OCI-LY7 (cell line): ENCODE data around the gene CBLC. TPM values are rescaled to one million over a fixed set of nuclear protein-coding genes. Genes with fewer than 3 reads are reported as not detected.
A peak's percentile ranks its signal among the peaks of the same experiment; 100 is the strongest.

Source experiments
- BruUV-seq: library from RNA; stranded (reverse); fragments of 400-500 nt; replicated peaks from 2 replicates; lab custom pipeline; 2021; lab: Mats Ljungman, UMichigan
- CTCF ChIA-PET: fragments of 300-600 bp; sonication (Branson Sonifier 250); formaldehyde crosslinking; loops from one replicate; lab custom pipeline; 2022; ENCODE audit warnings: antibody characterized with exemption; ENCODE audit not compliant: unreplicated experiment; lab: Charles Lee
- POLR2A ChIA-PET: fragments of 300-600 bp; sonication (Branson Sonifier 250); formaldehyde crosslinking; loops from one replicate; lab custom pipeline; 2022; ENCODE audit warnings: antibody characterized with exemption; lab: Charles Lee
- DNase-seq: peaks from one replicate; pipeline ENCODE4 v3.0.0-alpha.2; 2015; ENCODE audit warnings: low spot score
- H2AFZ ChIP-seq: fragments of 200-600 bp; sonication (generic), shearing (Covaris generic); 2 replicates; pipeline ENCODE4 v1.6.1; 2014; ENCODE audit warnings: mild to moderate bottlenecking, antibody characterized with exemption, low read length, moderate library complexity
- H3K27ac ChIP-seq: fragments of 200-600 bp; sonication (generic); 2 replicates; pipeline ENCODE4 v1.5.1; 2014; ENCODE audit warnings: mixed run types, low read depth, mild to moderate bottlenecking, moderate library complexity, low read length, inconsistent platforms; ENCODE audit not compliant: poor library complexity, severe bottlenecking
- H3K36me3 ChIP-seq: fragments of 200-600 bp; sonication (generic); 2 replicates; pipeline ENCODE4 v1.6.1; 2014; ENCODE audit warnings: mild to moderate bottlenecking, antibody characterized with exemption, low read length, moderate library complexity, mixed read lengths; ENCODE audit not compliant: insufficient read depth
- H3K4me1 ChIP-seq: fragments of 200-600 bp; sonication (generic); 2 replicates; pipeline ENCODE4 v1.5.1; 2014; ENCODE audit warnings: mild to moderate bottlenecking, low read length; ENCODE audit not compliant: insufficient read depth, poor library complexity, severe bottlenecking
- H3K4me2 ChIP-seq: fragments of 200-600 bp; sonication (generic); 2 replicates; pipeline ENCODE4 v1.6.1; 2014; ENCODE audit warnings: mild to moderate bottlenecking, low read length
- H3K4me3 ChIP-seq: fragments of 200-600 bp; sonication (generic); 2 replicates; pipeline ENCODE4 v1.5.1; 2014; ENCODE audit warnings: mild to moderate bottlenecking, low read depth, low read length; ENCODE audit not compliant: poor library complexity, severe bottlenecking
- H3K79me2 ChIP-seq: fragments of 200-600 bp; sonication (generic); 2 replicates; pipeline ENCODE4 v1.6.1; 2016; ENCODE audit warnings: low read depth, mild to moderate bottlenecking, low read length, moderate library complexity, mixed read lengths; ENCODE audit not compliant: insufficient read depth
- H3K9me2 ChIP-seq: fragments of 200-600 bp; sonication (generic); 2 replicates; pipeline ENCODE4 v1.6.1; 2016; ENCODE audit warnings: mild to moderate bottlenecking, low read length, mixed read lengths; ENCODE audit not compliant: insufficient read depth
- H3K9me3 ChIP-seq: fragments of 200-600 bp; sonication (generic); 2 replicates; pipeline ENCODE4 v1.6.1; 2014; ENCODE audit warnings: mild to moderate bottlenecking, mixed run types, low read length, mixed read lengths
- H4K20me1 ChIP-seq: fragments of 200-600 bp; sonication (generic); 2 replicates; pipeline ENCODE4 v1.6.1; 2014; ENCODE audit warnings: mild to moderate bottlenecking, antibody characterized with exemption, low read length, moderate library complexity, mixed read lengths; ENCODE audit not compliant: insufficient read depth
- CTCF ChIP-seq: fragments of 200-600 bp; sonication (generic); conservative IDR thresholded peaks from 2 replicates; pipeline ENCODE4 v1.5.1; 2014; ENCODE audit warnings: mild to moderate bottlenecking, antibody characterized with exemption, low read length, moderate library complexity, mixed read lengths
- EZH2phosphoT487 ChIP-seq: fragments of 200-600 bp; sonication (generic); IDR thresholded peaks from 2 replicates; pipeline ENCODE4 v1.6.1; 2018; ENCODE audit warnings: low read depth, borderline replicate concordance, mild to moderate bottlenecking, mixed run types, antibody characterized with exemption, low read length, moderate library complexity, mixed read lengths
- intact Hi-C: fragments of 100-400 bp; cut with micrococcal nuclease; formaldehyde crosslinking; loops from one replicate; pipeline ENCODE4 v1.10.0; 2022; ENCODE audit not compliant: unreplicated experiment
- total RNA-seq, 2 experiments: library from RNA; depleted of rRNA in 1 of 2; stranded (reverse); fragments of >200 nt in 1 of 2; shearing (Covaris generic) in 1 of 2; gene quantifications; 2 replicates each; pipeline ENCODE4 v1.2.3, GENCODE V29; 2014 to 2022

Gene CBLC
- total RNA-seq, 2 experiments from 2014 or later, result not detected

- ChIA-PET POLR2A (no interaction called here), CTCF (no interaction called here)
- intact Hi-C loops, result loop anchor here (1.0 kb wide), 1 partner anchor 46 kb away; no protein-coding TSS in a partner anchor
- H3K9me3 ChIP-seq, result no peaks in the 10 kb centered on the region
- no peaks in the 10 kb centered on the region for H3K79me2 ChIP-seq
- H3K4me1 ChIP-seq, result peaks cover 19% of the 10 kb centered on the region
- no peaks in the 10 kb centered on the region for H3K36me3 ChIP-seq
- BruUV-seq, result no TSS peak
- H4K20me1 ChIP-seq, result no peaks in the 10 kb centered on the region
- no peak overlapping the region for H3K27ac ChIP-seq
- no peak for DNase-seq
- no peak overlapping the region for H3K4me3 ChIP-seq
- H3K9me2 ChIP-seq, result no peaks in the 10 kb centered on the region
- peak overlapping the region; percentile 22; the same call in 1 of the 2 replicates for H3K4me2 ChIP-seq
- no peak overlapping the region for H2AFZ ChIP-seq
- TF ChIP-seq EZH2phosphoT487 (no peak), CTCF (no peak)
These were observed 22.1 kb downstream of the CBLC start for GRCh38 chr19:44799627-44800346.

- no peak for TF ChIP-seq EZH2phosphoT487
- TF ChIP-seq CTCF, result peak; percentile 87
- Histone ChIP-seq H3K79me2 (no peaks in the 10 kb centered on the region), H3K4me3 (no peak overlapping the region), H2AFZ (no peak overlapping the region), H3K9me3 (no peaks in the 10 kb centered on the region), H4K20me1 (no peaks in the 10 kb centered on the region), H3K27ac (no peak overlapping the region), H3K4me2 (peak overlapping the region; percentile 22; the same call in 1 of the 2 replicates), H3K36me3 (no peaks in the 10 kb centered on the region), H3K4me1 (peaks cover 19% of the 10 kb centered on the region), H3K9me2 (no peaks in the 10 kb centered on the region)
- ChIA-PET CTCF (no interaction called here), POLR2A (no interaction called here)
- DNase-seq, result peak; percentile 87
- intact Hi-C loops, result loop anchor here (1.0 kb wide), 1 partner anchor 45 kb away; no protein-coding TSS in a partner anchor
- BruUV-seq, result no TSS peak
These were observed 22.8 kb downstream of the CBLC start for GRCh38 chr19:44800461-44800860.
